ACHN (cell line): ENCODE results near the gene TMEM26.
A peak's percentile ranks its signal among the peaks of the same experiment; 100 is the strongest.
"Not testable (repeated sequence)": the region's sequence is repeated elsewhere in the genome, so short reads cannot be mapped to it uniquely, and the experiment has no call there.

ENCODE experiments used
- DNase-seq: peaks from one replicate; pipeline ENCODE4 v3.0.0-alpha.2; 2015
- in situ Hi-C: cut with HindIII; loops from 2 replicates; pipeline ENCODE4 v1.10.0; 2017; ENCODE audit warnings: low sequenced_read_pairs, low pct_ligation_motif_present, low pct_unique_long_range_greater_than_20kb

Gene TMEM26

DNA sequence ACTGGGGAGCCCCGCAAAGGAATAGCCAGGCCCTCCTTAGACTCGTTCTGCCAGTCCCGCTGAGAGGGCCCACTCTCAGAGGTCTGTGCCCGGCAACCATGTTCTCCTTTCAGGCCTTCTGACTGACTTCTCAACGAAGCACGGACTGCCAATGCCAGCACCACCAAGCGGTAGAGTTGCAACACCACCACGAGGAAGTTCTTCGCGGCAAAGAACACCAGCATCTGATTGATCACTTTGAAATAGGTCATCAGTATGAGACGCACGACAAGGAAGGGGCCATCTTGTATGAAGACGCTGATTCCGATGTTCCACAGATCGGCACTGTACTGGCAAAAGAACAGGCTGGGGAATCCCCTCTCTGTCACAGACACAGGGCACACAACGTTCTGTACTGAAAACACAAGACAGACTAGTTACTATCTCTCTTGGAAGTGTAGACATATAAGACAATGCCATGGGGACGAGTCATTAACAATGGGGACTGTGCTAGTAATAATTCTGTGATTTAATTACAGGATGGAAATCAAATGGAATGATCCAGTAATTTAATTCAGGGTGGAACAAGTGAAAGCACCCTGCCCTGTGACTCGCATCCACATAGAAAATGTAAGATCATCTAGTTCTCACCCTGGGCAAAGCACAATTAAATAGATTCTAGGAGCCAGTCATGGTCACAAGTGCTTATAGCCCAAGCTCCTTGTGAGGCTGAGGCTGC is 42.7 kb downstream of the TMEM26 start:
- in situ Hi-C loops: no loop called here
- DNase-seq: no peak

DNA sequence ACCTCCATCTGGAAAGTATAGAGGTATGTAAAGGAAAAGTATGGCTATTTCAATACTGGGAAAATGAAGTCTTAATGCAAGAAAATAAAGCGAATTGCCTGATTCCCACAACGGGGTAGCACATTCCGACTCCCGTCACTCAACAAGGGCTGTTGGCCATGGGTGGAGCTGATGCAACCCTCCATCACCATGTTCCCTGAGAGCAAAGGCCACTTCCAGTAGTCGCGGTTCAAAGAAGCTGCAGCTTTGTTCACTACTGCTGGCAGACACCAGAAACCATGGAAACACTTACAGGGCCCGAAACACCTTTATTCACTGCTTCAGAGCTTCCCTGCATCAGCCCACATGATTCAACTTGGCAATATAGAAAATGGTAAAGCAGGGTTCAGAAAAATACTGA is 44.0 kb downstream of the TMEM26 start:
- in situ Hi-C loops: no loop called here
- DNase-seq: no peak

DNA sequence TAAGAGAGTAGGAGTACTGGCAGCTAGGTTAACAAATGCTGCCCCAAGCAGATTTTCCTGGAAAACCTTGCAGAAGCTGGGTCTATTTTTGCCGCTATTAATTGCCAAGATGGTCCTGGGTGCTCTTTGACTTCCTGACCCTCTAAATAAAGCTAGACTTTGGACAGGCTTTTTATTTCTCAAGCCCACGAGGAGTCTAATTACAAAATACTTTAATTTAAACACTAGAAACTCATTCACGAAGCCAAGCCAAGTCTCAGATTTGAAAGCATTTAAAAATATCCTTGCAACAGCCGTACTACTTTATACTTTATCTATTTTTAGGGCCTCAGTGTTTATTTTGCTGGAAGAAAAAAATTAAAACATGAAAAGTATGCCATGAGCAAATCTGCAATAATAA is 45.1 kb downstream of the TMEM26 start:
- no peak for DNase-seq
- in situ Hi-C loops: no loop called here

DNA sequence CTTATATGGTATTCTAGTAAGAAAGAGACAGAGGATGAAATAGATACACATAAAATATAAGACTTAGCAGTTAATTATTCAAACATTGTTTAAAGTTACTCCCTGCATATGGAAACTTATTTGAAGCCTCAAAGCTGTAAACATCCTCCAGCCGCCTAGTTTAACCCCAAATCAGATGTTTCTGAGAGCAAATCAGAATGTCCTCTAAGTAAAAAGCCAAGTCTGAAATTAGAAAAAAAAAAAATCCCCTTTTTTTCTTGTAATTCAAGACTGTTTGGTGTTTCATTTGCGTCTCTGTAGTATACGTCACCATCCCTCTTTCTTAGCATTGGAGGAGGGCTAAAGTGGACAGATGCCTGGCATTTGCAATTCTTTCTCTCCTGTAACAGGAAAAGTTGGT is 46.4 kb downstream of the TMEM26 start:
- in situ Hi-C loops: no loop called here

DNA sequence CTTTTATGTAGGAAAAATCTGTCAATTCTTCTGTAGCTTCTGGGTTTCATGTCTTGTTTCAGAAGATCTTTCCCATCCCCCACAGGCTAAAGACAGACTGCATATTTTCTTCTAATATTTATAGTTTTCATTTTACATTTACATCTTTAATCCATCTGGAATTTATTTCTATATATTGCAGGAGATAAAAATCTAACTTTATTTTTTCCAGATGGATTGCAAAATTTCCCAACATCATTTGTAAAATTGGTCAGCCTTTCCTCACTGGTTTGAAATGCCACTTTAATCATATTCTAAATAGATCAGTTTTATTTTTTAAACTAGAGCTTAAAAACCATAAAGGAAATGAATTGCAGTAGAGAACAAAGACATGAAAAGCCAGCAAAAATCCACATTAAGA is 46.9 kb downstream of the TMEM26 start:
- DNase-seq: no peak
- in situ Hi-C loops: no loop called here

More for the DNA sequence above, 46.4 kb downstream of the TMEM26 start:
- DNase-seq: no peak

DNA sequence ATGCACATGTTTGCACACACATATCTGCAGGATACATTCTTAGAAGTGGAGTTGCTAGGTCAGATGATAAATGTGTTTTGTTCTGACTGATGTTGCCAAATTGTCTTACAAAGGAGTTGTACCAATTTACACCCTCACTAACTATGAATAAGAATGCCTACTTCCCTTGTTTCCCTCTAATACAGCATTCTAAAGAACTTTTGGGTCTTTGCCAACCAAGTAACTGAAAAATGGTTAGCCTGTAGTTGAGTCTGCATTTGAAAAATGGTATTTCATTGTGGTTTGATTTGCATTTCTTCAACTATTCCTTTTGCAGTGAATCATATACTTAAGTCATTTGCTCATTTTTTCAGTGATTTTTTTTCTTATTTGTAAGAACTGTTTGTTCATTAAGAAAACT is 48.4 kb downstream of the TMEM26 start:
- in situ Hi-C loops: no loop called here
- no peak for DNase-seq

DNA sequence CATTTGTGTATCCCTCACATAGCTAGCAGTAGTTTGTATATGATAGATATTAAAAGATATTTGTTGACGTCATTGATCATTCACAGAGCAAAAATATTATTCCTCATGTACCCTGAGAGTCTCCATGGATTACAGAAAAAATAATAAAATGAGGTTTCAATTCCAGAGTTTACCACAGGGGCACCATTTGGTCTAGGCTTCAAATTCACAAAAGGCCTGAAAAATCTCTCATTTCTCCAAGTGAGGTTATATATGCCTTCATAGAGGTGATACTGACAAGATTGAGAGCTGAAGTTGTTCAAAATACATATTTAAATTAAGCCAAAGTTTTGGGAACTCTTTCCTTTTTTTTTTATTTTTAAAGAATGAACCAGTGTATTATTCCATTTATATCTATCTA is 52.7 kb downstream of the TMEM26 start:
- no peak for DNase-seq
- in situ Hi-C loops: no loop called here

DNA sequence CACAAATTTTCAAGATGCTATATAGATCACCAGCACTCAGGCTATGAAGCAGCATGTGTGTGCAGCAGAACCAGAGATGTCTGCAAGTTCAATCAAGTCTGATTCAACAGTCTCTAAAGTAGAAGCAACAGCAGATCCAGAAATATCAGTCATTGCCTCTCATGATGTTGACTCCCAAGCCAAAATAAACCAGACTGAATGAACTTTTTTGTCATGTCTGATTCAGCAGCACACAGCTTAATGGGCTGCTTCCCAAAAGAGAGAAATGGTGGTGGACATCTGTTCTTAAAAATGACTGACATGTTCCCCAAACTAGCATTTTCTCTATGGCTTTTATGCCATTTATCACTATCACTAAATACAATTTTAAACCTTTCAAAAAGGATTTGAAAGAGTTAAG is 53.8 kb downstream of the TMEM26 start:
- no peak for DNase-seq
- in situ Hi-C loops: no loop called here

DNA sequence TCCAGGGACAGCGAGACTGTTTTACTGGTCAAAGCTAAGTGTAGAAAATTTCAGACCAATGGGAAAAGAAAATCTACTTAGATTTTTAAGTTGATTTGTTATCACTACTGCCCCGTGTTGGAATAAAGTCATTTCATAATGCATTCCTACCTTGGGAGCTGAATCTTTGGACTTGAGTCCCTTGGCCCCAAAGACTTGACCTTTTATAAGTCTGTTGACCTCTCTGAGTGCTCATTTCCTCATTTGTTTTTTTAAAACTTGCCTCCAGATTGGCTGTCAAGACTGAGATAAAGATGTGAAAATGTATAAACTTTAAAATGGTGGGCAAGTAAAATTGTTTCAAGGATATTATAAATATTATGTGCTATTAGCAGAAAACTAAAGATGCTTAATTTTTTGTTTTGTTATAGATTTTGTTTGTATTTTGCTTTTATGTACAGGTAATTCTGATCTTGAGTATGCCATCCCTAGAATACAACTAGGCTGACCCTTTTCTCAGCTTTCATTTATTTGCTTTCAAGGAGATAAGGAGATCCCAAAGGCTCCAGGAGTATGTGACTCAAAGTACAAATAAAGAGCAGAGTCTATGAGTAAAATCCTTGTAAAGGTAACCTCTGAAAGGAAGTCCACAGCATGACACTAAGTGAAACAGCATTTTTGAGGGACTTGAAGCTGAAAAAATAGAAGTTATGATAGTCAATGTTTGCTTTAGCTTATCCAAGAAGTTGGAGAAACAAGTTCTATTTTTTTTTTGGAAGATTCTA is 54.6 kb downstream of the TMEM26 start:
- DNase-seq: no peak
- in situ Hi-C loops: no loop called here

DNA sequence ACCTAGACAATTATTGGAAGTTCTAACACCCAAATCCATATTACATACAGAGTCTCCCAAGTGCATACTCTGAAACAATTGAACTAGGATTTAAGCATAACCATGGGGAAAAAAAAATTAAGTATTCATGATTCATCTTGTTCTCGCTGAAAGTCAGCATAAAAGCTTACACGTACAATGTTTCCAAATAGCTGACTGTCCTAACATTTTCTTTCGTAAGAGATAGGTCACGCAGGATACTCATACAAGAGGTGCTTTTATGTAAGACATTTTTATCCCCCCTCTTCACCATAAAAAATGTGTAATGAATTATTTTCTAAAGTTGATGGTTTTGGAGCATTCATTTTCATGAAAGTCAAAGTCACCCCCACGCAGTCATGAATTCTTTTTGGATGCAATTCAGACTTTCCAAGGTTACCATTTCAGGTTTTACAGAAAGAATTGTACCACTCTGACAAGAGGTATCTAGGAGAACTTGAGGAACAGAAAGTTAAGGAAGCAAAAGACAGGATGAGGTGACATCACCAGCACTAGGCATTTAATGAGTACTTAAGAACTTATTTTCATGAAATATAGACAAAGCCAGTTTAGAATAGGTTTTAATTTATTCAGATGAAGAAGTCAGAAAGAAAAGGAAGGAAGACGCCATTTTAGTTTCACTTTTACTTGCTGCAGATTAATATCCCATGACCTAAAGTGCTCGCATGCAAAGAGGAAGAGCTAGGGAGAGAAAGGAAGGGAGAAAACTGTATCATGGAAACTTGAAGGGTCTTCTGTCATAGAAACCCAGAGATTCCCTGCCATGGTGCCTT is 55.8 kb downstream of the TMEM26 start:
- DNase-seq: peak; percentile 59
- in situ Hi-C loops: no loop called here

DNA sequence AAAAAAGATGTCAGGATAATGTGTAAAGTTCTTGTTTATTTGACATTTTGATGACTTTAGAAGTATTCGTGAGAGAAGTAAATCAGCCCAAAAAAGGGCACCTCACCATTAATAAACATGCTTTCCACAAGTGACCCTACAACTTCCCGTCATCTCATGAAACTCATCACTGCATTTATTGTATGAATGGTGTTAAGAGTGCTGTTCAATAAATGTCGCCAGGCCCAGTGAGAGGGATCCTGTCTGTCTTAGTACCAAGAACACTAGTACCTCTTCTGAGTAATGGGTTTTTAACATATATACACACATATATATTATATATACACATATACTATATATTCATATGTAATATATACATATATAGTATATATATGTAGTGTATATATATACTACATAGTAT is 61.9 kb downstream of the TMEM26 start:
- DNase-seq: no peak
- in situ Hi-C loops: no loop called here

DNA sequence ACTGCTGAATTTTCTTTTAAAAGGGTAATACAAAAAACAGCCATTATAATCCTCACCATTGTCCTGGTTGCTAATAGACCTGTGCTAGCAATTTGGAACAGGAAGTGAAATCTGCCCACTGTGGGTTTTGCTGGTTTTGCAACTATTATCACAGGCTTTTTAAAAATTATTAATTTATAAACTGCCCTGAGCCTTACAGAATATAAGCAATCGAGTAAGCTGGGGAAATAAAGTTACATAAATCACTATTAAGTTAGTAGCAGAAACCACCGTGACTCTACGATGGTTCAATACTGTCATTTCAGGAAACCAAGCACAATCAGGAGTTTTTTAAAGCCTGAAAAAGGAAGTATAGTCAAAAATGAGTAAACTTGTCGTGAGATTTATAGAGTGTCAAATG is 62.3 kb downstream of the TMEM26 start:
- no peak for DNase-seq

DNA sequence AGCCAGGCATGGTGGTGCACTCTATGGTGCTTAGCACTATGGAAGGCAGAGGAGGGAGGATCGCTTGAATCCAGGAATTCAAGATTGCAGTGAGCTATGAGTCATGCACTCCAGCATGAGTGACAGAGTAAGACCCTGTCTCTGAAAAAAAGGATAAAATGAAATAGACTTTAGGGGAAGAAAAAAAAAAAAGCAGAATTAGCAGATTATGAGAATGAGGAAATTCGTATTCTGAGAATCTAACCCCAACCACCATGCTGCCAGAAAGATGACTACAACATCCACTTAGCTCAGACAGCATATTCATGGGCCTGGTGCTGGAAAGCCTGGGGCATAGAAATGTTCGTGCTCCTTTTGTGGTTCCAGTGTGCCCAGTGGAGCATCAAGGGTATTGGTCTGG is 63.3 kb downstream of the TMEM26 start:
- in situ Hi-C loops: no loop called here
- no peak for DNase-seq

More for the DNA sequence above, 62.3 kb downstream of the TMEM26 start:
- in situ Hi-C loops: no loop called here

DNA sequence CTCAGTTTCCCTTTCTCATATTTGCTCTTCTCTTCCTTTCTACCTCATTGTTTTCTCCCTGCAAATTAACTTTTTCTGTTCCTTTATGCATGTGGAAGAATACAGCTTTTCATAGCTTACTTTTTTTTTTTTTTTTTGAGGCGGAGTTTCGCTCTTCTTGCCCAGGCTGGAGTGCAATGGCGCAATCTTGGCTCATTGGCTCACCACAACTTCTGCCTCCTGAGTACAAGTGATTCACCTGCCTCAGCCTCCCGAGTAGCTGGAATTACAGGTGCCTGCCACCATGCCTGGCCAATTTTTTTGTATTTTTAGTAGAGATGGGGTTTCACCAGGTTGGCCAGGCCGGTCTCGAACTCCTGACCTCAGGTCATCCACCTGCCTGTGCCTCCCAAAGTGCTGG is 64.2 kb downstream of the TMEM26 start:
- in situ Hi-C loops: not testable (repeated sequence)

DNA sequence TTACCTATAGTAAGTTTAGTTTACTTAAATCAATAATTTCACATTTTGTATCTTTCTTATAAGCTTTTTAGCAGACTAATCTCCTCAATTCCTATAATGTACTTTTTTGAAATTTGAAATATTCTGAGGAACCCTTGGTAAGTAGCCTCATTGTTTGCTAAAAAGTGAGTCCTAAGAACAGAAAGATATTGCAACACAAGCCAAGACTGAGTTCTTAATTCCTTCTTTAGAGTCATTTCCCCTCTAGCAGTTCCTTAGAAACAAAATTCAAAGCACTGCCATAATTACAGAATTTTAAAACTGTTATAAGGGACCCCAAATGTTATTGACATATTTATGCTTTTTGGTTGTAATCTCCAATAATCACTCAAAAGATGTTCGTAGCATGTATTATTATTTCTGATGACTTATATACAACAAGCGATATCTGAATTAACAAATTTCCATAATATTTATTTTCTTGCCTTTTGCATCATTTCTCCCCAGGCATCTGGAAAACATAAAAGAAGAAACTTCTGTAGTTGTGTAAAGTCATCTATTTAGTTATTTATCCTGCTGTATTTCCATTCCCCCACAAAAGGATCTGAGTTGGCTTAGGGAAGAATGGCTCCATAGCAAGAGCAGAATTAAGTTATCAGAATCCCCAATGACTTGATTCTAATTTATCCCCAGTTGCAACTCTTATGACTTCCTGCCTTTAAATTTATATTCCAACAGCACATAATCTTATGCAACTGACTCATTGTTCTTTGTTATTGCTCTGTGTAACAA is 67.8 kb downstream of the TMEM26 start:
- DNase-seq: no peak
- in situ Hi-C loops: no loop called here

More for the DNA sequence above, 64.2 kb downstream of the TMEM26 start:
- not testable (repeated sequence) for DNase-seq

DNA sequence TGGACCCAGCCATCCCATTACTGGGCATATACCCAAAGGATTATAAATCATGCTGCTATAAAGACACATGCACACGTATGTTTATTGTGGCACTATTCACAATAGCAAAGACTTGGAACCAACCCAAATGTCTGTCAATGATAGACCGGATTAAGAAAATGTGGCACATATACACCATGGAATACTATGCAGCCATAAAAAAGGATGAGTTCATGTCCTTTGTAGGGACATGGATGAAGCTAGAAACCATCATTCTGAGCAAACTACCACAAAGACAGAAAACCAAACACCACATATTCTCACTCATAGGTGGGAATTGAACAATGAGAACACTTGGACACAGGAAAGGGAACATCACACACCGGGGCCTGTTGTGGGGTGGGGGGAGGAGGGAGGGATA is 72.0 kb downstream of the TMEM26 start:
- DNase-seq, in situ Hi-C loops: not testable (repeated sequence)

DNA sequence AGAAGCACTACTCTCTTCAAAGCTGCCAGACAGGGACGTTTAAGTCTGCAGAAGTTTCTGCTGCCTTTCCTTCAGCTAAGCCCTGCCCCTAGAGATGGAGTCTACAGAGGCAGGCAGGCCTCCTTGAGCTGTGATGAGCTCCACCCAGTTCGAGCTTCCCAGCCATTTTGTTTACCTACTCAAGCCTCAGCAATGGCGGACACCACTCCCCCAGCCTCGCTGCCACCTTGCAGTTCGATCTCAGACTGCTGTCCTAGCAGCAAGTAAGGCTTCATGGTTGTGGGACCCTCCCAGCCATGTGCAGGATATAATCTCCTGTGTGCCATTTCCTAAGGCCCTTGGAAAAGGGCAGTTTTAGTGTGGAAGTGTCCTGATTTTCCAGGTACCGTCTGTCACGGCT is 74.3 kb downstream of the TMEM26 start:
- in situ Hi-C loops: no loop called here
- DNase-seq: no peak

DNA sequence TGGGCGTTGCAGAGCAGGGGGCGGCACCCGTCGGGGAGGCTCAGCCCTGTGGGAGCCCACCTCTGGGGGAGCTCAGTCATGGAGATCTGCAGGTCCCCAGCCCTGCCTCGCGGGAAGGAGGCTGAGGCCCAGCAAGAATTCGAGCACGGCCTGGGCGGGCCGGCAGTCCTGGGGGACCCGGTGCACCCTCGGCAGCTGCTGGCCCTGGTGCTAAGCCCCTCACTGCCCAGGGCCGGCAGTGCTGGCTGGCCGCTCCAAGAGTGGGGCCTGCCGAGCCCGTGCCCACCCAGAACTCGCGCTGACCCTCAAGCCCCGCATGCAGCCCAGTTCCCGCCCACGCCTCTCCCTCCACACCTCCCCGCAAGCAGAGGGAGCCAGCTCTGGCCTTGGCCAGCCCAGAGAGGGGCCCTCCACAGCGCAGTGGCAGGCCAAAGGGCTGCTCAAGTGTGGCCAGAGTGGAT is 76.2 kb downstream of the TMEM26 start:
- in situ Hi-C loops: no loop called here
- no peak for DNase-seq

DNA sequence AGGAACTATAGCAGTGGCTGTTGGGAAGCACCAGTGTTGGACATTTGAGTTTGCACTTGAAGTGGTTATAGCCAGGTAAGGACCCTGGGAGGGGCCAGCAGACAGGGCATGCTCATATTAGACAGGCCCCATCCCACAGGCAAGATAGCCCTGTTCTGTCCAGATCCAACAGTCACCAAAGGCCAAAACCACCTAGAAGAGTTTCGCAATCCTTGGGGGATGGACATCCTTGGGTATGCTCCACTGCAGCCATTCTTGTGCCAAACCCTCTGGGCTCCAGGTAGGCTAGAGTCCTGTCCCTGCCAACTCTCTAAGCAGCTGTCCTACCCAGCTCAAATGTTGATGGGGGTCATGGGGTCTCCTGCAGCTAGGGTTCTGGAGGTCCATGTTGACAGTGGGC is 76.8 kb downstream of the TMEM26 start:
- no peak for DNase-seq
- in situ Hi-C loops: no loop called here
